ENCODE results near the gene PROB1. TPM values are rescaled to one million over a fixed set of nuclear protein-coding genes. Genes with fewer than 3 reads are reported as not detected.

The PROB1 gene
- polyA plus RNA-seq, 1 donor from 2014 or later = 0.74 TPM

GRCh38 chr5:139415221-139415861 lies 20.4 kb upstream of the PROB1 start:
- Histone ChIP-seq H4K20me1 (ENCODE audit: insufficient read depth) (no peaks in the 10 kb centered on the region), H3K9ac (ENCODE audit: low read length) (no peak overlapping the region), H3F3A (ENCODE audit: insufficient read depth, low read length, poor library complexity, severe bottlenecking) (no peaks in the 10 kb centered on the region), H3K4me2 (ENCODE audit: low read length) (no peak overlapping the region), H2AFZ (ENCODE audit: low read depth, low read length) (no peak overlapping the region), H3K9me2 (ENCODE audit: insufficient read depth, low read length) (no peaks in the 10 kb centered on the region), H3K27me3 (ENCODE audit: insufficient read depth, low read depth, low read length) (no peaks in the 10 kb centered on the region), H3K79me2 (replicated peaks; ENCODE audit: insufficient read depth, low read length) (no peaks in the 10 kb centered on the region), H3K9me3 (ENCODE audit: low read length) (no peaks in the 10 kb centered on the region), H3K36me3 (ENCODE audit: insufficient read depth, low read length) (peaks cover 4% of the 10 kb centered on the region), H3K4me3 (ENCODE audit: low read length) (no peak overlapping the region), H3K27ac (ENCODE audit: low read length) (no peak overlapping the region)
- no peak for TF ChIP-seq SMC3 (conservative IDR thresholded peaks at IDR 0.05; ENCODE audit: poor library complexity)
- TF ChIP-seq RAD21 (conservative IDR thresholded peaks at IDR 0.05) = no peak
- TF ChIP-seq CTCF (IDR thresholded peaks at IDR 0.05; ENCODE audit: poor library complexity, severe bottlenecking) = no peak
- no peak for TF ChIP-seq POLR2AphosphoS5 (IDR thresholded peaks at IDR 0.05)
- TF ChIP-seq EZH2 (IDR thresholded peaks at IDR 0.05; ENCODE audit: borderline replicate concordance, insufficient read depth, low read length, poor library complexity, severe bottlenecking) = no peak
- no peak for TF ChIP-seq MXI1 (conservative IDR thresholded peaks at IDR 0.05; ENCODE audit: poor library complexity, severe bottlenecking)
- TF ChIP-seq REST (IDR thresholded peaks at IDR 0.05; ENCODE audit: borderline replicate concordance) = no peak
- TF ChIP-seq EP300 (conservative IDR thresholded peaks at IDR 0.05; ENCODE audit: poor library complexity, severe bottlenecking) = no peak
- no peak for TF ChIP-seq TAF1 (IDR thresholded peaks at IDR 0.05; ENCODE audit: low read depth)

- no peak overlapping the region for H3K4me2 ChIP-seq (ENCODE audit: low read length)
- no peak overlapping the region for H3K4me3 ChIP-seq (ENCODE audit: low read length)
- no peaks in the 10 kb centered on the region for H3F3A ChIP-seq (ENCODE audit: insufficient read depth, low read length, poor library complexity, severe bottlenecking)
- no peaks in the 10 kb centered on the region for H3K79me2 ChIP-seq (replicated peaks; ENCODE audit: insufficient read depth, low read length)
- H3K27ac ChIP-seq (ENCODE audit: low read length) = no peak overlapping the region
- no peaks in the 10 kb centered on the region for H3K9me3 ChIP-seq (ENCODE audit: low read length)
- H3K27me3 ChIP-seq (ENCODE audit: insufficient read depth, low read depth, low read length) = no peaks in the 10 kb centered on the region
- TF ChIP-seq EP300 (conservative IDR thresholded peaks at IDR 0.05; ENCODE audit: poor library complexity, severe bottlenecking) (no peak), MXI1 (conservative IDR thresholded peaks at IDR 0.05; ENCODE audit: poor library complexity, severe bottlenecking) (no peak), REST (IDR thresholded peaks at IDR 0.05; ENCODE audit: borderline replicate concordance) (no peak), CTCF (IDR thresholded peaks at IDR 0.05; ENCODE audit: poor library complexity, severe bottlenecking) (no peak), TAF1 (IDR thresholded peaks at IDR 0.05; ENCODE audit: low read depth) (no peak), POLR2AphosphoS5 (IDR thresholded peaks at IDR 0.05) (no peak), EZH2 (IDR thresholded peaks at IDR 0.05; ENCODE audit: borderline replicate concordance, insufficient read depth, low read length, poor library complexity, severe bottlenecking) (no peak)
- H4K20me1 ChIP-seq (ENCODE audit: insufficient read depth) = no peaks in the 10 kb centered on the region
- no peaks in the 10 kb centered on the region for H3K9me2 ChIP-seq (ENCODE audit: insufficient read depth, low read length)
- no peak overlapping the region for H3K9ac ChIP-seq (ENCODE audit: low read length)
- peaks cover 4% of the 10 kb centered on the region for H3K36me3 ChIP-seq (ENCODE audit: insufficient read depth, low read length)
- no peak overlapping the region for H2AFZ ChIP-seq (ENCODE audit: low read depth, low read length)
Measured at GRCh38 chr5:139414581-139415130, 19.8 kb upstream of the PROB1 start.
